ENCODE results near the gene CXCL16.

Gene CXCL16

DNA sequence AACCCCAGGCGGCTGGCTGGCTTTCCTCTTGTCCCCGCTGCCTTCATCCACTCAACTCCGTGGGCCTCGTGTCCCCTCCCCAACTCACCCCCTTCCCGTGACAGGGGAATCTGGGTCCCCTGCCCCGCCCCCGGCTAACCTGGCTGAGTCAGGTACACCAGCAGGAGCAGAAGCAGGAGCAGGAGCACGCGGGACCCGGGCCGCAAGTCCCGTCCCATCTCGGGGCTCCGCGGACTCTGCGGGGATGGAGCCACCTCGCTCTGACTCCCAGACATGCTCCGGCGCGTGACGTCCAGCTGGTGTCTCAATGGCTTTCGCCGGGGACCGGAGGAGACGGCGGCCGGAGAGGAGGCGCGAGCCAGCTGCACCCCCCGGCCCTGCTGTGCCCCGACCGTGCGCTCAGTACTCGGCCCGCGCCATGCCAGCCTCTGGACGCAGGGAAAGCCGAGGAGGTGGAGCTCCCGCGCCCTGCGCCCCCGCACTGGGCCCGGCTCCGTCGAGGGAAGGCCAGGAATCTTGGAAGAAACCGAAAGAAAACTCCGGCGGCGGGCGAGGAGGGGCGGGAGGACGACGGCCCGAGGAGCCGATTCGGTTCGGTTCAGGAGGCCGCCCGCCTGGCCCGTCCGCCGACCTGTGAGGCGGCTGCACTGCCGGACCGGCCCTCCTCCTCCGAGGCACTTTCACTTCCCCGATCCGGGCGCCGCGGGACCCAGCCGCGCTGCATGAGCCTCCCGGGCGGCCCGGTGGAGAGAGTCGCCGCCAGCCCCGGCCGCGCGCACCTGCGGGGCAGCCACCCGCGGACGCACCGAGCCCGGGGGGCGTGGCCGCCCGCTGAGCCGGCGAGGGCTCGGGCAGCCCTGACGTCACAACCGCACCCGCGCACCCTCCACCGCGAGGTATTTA is at the start of gene CXCL16, which contains the start of gene ZMYND15:
Gene CXCL16, minus strand, starts transcription at position 807 of the 903 bp plus-strand sequence. Its CDS starts 589 bp downstream, at position 218.
Gene ZMYND15, plus strand, starts transcription at position 712 of the 903 bp plus-strand sequence. CDS start 716 bp downstream, outside the sequence.
- DNase-seq = peak in 12 of 58 donors; percentile 11 to 65 (median 24)

- peak in 5 of 58 donors; percentile 4 to 53 (median 31) for DNase-seq
Observed at GRCh38 chr17:4788807-4789700, 49.3 kb upstream of the CXCL16 start, which contains the start of gene GLTPD2. GLTPD2 (plus strand) TSS chr17:4788964; CDS start chr17:4789012, 48 bp downstream.

GRCh38 chr17:4788159-4788806 is 48.6 kb upstream of the CXCL16 start:
- no peak for DNase-seq

- DNase-seq = no peak
Observed at GRCh38 chr17:4786516-4786915, 46.8 kb upstream of the CXCL16 start.

DNA sequence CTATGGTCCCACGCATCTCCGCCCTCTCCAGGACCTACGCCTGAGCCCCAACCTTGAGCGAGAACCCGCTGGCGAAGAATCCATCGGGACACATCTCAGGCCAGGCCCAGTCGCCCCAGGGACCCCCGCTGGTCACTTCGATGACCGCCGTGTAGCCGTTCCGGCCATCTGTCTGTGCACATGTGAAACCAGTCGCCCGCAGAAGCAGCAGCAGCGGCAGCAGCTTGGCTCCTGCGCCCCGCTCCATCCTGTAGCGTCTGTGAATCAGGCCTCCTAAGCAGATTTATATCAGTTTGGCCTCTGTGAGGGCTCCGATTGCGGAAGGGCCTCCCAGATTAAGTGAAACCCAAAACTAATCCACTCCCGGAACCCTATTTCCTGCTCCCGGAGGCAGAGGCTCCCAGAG is 46.4 kb upstream of the CXCL16 start, which contains the start of gene VMO1:
Gene VMO1, minus strand, starts transcription at position 259 of the 406 bp plus-strand sequence. Its CDS starts 12 bp downstream, at position 247.
- DNase-seq = peak in 3 of 58 donors; percentile 4 to 12 (median 5)

GRCh38 chr17:4785311-4786105 is 45.8 kb upstream of the CXCL16 start:
- DNase-seq = no peak

- DNase-seq = no peak
Observed at GRCh38 chr17:4782652-4783051, 42.9 kb upstream of the CXCL16 start.

DNA sequence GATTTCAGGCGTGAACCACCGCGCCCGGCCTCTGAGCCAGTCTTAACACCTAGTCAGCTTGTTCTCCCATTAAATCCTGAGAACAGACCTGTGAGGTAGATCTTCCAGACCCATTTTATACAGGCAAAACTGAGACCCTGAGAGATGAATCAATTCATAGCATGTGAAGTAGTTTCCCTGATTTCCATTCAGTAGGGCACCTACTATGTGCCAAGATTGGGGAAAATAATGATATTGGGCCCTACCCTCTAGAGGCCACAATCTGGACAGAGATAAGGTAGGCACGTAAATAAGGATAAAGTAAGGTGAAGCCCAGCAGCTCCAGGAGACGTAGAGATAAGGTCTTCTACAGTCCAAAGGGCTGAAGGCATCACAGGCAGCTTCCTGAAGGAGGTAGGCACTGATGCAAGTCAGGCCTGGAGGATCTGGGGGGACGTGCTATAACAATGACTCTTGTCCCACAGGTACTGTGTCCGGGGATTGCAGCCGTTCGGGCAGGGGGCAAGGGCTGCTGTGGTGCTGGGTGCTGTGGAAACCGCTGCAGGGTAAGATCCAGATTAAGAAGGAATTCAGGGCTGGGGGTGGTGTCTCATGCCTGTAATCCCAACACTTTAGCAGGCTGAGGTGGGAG is 40.7 kb upstream of the CXCL16 start:
- DNase-seq = no peak

- no peak for DNase-seq
Observed at GRCh38 chr17:4777969-4778760, 38.4 kb upstream of the CXCL16 start.

GRCh38 chr17:4772235-4772613 is 32.5 kb upstream of the CXCL16 start:
- DNase-seq = no peak

DNA sequence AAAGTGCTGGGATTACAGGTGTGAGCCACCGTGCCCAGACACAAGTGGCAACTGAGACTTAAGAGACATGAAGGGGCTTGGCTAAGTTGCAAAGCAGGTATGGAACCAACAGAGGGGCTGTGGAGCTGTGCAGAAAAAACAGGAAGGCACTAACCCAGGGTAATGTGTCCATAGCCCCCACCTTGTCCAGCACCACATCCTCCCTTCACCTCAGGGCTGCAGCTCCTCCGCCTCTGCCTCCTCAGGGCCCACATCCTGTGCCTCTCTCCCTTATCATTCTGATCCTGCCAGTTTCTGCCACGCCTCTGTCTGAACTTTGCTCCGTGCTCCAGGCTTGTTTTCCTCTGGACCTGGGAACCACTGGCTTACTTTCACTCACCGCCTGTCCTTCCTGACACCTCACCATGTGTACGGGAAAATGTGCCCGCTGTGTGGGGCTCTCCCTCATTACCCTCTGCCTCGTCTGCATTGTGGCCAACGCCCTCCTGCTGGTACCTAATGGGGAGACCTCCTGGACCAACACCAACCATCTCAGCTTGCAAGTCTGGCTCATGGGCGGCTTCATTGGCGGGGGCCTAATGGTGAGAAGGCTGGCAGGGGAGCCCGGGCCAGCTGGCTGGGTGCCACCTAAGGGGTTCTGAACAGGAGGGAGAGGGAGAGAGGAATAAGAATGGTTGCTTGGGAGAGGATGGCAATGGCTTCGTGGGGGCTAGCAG is 31.9 kb upstream of the CXCL16 start, which contains the start of gene TM4SF5:
Gene TM4SF5, plus strand, starts transcription at position 368 of the 716 bp plus-strand sequence. Its CDS starts 37 bp downstream, at position 405.
- no peak for DNase-seq

GRCh38 chr17:4769628-4770027 is 29.9 kb upstream of the CXCL16 start:
- DNase-seq = no peak

DNA sequence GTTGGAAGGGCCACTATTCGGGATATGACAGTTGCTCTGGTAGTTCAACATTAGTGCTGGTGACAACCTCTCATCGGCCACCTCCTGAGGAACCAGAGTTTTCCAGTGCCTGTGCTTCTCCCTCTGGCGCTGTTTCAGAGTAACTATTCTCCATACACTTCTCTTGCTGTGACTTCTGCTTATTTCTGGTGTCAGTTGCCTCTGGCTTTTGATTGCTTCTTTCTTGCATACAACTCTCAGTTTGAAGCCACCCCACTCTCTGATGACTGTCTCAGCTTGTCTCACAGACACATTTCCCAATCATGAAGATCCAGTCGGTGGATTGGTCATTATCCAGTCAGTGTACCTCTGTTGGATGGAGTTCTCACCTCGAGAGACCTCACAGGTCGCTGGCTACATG is 28.6 kb upstream of the CXCL16 start:
- no peak for DNase-seq

- DNase-seq = no peak
Observed at GRCh38 chr17:4766723-4767122, 27.0 kb upstream of the CXCL16 start.

GRCh38 chr17:4766201-4766600 is 26.5 kb upstream of the CXCL16 start:
- DNase-seq = no peak

- peak in 1 of 58 donors; percentile 20 for DNase-seq
Observed at GRCh38 chr17:4764595-4764994, 24.9 kb upstream of the CXCL16 start.

GRCh38 chr17:4759776-4760236 is 20.1 kb upstream of the CXCL16 start:
- DNase-seq = no peak

DNA sequence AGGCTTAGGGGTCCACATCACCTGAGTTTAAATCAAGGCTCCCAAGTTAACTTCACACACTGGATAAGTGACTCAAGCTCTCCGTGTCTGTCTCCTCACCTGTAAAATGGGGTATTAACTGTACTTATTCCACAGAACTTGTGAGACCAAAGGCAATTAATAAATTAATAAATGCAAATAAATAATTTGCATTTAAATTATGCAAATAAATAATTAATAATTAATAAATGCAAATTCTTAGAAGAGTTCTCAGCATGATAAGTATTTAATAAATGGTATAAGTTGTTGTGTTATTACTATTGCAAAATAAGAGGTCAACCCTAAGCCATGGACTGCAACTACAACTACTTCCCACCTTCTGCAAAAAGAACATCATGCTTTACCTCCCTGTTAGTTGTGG is 13.7 kb upstream of the CXCL16 start:
- DNase-seq = no peak

Measured in anterior cingulate cortex (tissue), 58 donors.